NCI-H2227 treated with DMSO at 0.1 percent for 48 hours (cell line): ENCODE measurements around the gene DNM2.
A peak's percentile ranks its signal among the peaks of the same experiment; 100 is the strongest.
"Not testable (repeated sequence)": the region's sequence is repeated elsewhere in the genome, so short reads cannot be mapped to it uniquely, and the experiment has no call there.

Experiments
- DNase-seq: peaks from one replicate; lab custom pipeline; 2025; lab: John Stamatoyannopoulos, UW

The DNM2 gene

DNA sequence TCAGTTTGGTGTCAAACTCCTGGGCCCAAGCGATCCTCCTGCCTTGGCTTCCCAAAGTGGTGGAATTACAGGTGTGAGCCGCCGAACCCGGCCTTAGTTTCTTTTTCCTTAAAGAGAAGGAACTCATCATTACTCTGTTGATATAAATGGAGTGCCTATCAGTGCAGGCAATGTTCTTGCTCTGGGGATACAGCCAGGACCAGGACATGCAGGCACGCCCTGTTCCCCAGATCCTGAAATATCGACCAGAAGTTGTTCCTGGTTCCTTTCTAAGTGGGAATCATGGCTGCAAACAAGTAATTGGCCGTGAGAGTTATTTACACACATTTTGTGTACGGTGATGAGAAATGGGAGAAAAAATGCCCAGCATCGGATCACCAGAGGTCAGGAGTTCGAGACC lies 8.4 kb downstream of the DNM2 start:
- DNase-seq, result no peak

DNA sequence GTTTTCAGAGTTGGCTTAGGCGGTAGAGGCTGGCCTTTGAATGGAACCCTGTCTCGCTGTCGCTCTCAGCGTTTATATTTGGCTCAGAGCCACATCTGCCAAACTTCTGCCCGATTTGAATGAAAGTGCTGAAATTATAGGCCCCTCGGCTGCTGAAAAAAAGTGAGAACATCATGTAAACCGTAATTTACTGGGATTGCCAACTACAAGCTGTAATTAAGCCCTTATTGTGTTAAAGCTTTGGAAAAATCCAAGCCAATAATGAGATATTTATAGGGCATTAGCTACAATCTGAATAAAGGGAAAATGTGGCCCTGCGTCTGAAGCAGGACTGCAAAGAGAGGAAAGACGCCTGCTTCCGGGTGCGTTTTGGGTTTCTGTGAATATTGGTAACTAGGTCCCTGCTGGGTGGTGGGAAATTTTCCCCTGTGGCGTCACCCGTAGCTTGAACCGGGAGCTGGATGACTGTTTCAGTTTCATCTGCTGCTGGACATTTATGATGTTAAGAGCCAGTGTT lies 9.9 kb downstream of the DNM2 start:
- DNase-seq, result peak; percentile 77

DNA sequence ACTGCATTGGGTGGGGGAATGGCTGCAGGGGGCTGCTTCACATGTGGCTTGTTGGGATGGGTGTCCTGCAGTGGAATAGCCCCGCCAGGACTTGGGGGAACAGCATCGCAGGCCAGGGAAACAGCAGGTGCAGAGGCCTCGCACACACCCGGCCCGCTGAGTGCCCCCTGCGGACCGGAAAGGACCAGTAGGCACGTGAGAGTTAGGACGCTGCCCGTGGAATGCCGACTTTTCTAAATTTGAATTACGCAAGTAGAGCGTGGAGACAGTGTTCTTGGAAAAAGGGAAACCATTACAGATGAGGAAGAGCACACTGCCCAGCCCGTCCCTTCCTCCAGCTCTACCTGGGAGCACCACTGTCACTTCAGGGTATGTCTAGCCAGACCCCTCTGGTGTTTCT lies 11.5 kb downstream of the DNM2 start:
- DNase-seq, result no peak

DNA sequence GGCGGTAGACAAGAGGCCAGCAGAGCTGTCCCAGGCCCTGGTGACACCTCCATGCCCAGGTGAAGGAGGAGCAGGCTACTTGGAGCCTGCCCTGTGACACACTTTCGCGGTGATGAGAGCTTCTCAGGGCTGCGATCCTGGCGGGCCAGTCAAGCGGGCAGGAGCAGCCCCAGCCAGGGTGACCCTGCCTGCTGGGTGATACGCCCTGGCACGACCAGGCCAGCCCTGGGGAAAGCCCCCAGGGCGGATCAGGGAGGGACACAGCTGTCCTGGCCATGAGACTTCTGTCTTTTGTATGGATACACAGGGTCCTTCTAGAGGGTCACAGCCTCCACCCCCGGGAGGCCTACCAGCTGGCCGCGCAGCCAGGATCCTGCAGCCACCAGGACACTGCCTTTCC lies 13.1 kb downstream of the DNM2 start:
- DNase-seq, result no peak

DNA sequence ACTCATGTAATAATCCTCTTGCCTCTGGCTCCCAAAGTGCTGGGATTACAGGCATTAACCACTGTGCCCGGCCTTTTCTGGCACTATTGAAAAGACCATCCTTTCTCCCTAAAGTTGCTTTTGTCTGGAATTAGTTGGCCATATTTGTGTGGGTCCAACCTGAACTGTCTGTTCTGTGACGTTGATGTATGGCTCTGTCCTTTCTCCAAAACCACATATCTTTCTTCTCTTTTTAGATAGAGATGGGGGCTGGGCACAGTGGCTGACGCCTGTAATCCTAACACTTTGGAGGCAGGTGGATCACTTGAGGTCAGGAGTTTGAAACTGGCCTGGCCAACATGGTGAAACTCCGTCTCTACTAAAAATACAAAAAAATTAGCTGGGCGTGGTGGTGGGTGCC lies 17.9 kb downstream of the DNM2 start:
- DNase-seq, result no peak

DNA sequence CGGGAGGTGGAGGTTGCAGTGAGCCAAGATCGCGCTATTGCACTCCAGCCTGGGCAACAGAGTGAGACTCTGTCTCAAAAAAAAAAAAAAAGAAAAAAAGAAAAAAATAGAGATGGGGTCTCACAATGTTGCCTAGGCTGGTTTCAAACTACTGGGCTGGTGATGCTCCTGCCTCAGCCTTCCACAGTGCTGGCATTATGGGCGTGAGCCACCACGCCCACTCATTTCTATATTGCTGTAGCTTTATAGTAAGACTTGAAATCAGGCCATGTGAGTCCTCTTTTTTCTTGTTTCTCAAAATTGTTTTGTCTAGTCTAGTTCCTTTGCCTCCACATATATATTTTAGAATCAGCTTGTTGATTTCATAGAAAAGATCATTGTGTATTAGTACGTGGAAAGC lies 18.3 kb downstream of the DNM2 start:
- no peak for DNase-seq

DNA sequence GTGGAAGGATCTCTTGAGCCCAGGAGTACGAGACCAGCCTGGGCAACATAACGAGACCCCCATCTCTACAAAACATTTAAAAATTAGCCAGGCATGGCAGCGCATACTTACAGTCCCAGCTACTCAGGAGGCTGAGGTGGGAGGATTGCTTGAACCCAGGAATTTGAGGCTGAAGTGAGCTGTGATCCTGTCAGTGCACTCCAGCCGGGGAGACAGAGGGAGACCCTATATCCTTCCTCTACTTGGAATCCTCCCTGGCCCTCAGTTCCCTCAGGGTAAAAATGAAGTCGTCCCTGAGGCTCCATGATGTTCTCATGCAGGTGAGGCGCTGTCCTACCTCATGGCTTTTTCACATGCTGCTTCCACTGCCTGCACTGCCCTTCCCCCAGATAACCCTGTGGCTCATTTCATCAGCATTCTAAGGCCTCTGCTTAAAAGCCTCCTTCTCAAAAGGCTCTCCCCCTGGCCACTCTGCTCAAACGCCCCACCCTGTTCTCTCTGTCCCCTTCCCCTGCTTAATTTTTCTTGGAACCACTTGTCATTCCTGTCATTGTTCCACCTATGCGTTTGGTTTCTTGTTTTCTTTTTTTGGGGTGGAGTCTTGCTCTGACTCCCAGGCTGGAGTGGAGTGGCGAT lies 19.2 kb downstream of the DNM2 start:
- DNase-seq, result no peak

DNA sequence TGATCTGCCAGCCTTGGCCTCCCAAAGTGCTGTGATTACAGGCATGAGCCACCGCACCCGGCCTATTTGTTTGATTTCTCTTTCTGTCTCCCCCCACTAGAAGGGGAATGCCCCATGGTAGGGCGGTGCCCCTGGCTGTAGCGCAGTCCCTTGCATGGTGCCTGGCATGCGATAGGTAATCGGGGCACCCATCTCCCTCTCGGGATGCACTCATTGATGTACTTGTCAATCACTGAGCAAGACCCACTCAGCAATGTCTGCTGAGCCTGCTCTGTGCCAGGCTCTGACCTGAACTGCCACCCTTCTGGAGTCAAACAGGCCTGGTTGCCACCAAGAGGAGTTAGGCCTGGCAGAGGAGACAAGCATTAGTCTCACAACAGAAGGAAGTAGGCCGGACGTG lies 19.8 kb downstream of the DNM2 start:
- DNase-seq, result no peak

DNA sequence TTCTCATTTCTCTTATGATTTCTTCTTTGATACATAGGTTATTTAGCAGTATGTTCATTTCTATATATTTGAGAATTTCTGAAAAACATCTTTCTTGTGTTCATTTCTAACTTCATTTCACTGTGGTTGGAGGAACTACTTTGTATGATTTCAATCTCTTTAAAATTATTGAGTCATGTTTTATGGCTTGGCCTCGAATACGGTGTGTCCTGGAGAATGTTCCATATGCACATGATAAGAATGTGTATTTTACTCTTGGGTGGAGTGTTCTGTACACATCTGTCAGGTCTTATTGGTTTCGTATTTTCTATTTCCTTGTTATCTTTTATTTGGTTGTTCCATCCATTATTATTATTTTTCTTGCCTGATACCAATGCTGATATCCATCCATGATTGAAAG lies 22.9 kb downstream of the DNM2 start:
- DNase-seq, result no peak

DNA sequence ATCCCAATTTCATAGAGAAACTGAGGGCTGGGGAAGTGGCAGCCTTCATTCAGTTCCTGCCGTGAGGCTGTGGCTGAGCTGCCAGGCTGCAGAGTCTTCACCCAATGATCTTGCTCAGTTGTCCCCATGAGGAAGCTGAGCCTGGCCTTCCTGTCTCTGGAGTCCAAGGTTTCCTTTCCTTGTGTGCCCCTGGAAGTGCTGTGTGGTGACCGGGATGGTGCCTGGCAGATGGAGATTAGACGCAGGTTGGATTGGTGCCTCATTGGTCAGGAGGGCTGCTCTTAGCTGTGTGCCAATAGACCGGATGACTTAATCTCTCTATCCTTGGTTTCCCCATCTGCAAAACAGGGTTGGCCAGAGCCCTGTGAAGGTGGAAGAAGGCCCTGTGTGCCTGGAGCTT lies 24.6 kb downstream of the DNM2 start:
- no peak for DNase-seq

DNA sequence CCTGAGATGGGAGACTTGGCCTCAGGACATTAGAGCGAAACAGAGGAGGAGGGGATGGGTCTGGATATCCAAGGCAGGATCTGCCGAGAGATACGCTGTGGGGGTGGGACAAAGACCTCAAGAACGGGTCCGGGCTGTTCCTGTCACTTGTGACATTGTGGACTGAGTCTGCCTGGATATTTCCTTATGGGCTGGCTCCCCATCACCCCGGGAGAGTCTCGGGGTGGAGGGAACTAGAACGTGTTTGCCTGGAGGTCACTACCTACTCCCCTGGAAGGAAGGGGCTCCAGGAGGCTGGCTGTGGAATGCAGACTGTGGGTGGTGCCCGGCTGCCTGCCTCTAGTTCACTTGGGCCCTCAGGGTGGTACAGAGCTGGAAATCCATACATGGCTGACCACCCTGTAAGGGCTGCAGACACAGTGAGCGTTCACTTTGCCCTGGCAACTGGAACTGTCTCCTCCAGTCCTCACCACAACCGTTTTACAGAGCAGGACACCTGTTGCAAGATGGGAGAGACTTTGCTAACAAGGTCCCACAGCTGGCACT lies 26.4 kb downstream of the DNM2 start:
- DNase-seq, result no peak

DNA sequence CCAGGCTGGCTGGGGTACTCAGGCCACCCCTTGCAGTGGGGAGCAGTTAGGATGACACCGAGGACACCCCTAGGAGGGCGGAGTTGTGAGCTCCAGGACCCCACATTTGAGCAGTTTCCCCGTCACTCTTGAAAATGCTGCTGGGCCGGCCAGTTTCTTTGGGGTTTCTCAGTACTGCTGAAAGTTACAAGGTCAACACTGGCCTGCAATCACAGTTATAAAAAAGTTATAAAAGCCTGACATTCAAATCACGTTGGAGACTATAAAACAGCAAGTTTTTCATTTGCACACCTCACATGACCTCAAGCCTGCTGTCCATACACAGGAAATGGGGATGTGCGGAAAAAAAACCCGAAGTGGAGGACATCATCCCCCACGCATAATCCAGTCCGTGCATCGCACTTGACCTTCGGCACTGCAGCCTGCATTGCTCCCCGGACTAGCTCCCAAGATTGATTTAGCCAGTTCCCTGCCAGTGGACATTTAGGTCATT lies 27.0 kb downstream of the DNM2 start:
- DNase-seq, result no peak

DNA sequence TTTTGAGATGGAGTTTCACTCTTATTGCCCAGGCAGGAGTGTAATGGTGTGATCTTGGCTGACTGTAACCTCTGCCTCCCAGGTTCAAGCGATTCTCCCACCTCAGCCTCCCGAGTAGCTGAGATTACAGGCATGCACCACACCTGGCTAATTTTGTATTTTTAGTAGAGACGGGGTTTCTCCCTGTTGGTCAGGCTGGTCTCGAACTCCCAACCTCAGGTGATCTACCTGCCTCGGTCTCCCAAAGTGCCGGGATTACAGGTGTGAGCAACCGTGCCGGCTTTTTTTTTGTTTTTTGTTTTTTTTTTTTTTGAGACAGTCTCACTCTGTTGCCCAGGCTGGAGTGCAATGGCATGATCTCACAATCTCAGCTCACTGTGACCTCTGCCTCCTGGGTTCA lies 28.6 kb downstream of the DNM2 start:
- not testable (repeated sequence) for DNase-seq

DNA sequence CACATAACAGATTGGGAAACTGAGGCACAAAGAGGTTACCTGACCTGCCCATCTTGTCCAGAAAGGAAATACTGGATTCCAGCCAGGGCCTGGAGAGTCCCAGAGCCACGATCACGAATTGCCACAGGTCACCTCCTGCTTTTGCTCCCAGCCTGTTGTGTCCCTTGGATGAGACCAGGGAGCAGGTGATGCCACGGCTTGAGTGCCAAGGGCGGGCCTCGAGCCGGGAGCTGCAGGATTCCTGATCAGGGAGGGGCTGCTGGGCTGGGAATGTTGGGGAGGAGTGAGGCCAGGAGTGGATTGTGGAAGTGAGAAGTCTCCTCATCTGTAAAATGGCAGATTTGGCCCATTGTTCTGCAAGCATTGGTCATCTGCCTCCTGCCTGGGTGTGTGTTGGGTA lies 29.4 kb downstream of the DNM2 start:
- no peak for DNase-seq

DNA sequence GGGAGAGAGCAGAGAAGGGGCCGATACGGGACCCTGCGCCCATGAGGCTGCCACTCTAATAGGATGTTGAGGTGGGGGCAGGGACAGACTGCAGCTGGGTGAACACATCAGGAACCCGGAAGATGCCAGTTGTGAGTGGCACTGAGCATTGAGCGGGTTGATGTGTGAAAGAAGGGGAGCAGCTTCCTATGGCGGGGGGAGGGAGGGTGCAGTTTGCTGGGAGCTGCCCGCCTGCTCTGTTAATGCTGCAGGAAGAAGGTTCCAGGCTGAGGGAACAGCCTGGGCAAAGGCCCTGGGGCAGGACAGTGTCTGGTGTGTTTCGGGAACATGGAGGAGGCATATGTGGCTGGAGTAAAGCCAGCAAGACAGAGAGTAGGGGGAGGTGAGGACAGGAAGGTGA lies 29.8 kb downstream of the DNM2 start:
- DNase-seq, result no peak

DNA sequence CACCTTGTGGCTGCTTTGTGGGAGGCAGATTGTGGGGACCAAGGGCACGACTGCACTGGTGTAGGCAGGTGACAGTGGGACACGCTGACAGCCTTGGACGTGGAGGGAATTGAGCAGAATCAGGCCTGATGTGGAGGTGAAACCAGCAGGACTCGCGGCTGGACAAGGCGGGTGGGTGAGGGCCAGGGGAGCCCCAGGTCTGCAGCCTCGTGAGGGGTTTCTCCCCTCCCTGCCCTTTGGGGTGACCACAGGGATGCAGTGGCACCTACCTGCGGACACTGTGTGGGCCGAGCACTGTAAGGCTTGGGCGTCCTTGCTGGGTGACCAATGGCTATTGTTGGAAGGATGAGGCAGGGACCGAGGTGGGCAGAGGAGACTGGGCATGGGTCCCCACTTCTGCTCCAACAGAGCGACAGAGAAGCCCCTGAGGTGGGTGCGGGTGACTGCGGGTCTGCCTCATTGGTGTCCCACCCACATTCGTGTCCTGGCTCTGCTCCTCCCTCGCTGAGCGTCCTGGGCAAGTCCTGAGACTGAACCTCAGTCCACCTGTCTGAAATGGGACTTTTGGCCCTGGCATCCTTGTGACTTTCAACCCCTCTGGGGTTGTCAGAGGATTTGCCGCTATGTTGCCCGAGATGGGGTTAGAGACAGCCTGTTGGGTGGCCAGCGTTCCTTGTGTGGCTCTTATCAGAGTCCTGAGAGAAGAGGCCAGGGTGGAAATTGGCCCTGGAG lies 30.5 kb downstream of the DNM2 start:
- DNase-seq, result no peak

DNA sequence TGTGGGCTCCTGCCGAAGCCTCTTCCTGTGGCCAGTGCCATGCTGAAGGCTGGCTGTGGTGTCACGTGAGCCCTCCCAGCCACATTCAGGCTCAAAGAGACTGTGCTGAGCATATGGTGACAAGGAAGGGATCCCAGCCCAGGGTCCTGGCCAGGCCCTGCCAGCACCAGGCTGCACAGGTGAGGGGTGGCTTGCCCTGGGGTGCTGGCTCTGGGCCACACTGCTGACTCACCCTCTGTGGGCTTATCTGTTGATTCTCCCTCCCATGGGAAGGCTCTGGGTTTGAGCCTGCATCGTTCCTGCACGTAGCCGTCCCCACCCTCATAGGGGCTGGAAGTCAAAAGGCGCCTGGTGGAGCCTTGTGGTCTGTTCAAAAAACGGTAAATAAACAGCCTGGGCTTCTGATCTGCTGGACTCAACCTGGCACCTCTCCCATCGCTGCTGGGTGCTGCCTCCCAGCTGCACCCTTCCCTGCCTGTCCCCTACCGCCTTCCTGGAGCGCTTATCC lies 31.1 kb downstream of the DNM2 start:
- DNase-seq, result no peak

DNA sequence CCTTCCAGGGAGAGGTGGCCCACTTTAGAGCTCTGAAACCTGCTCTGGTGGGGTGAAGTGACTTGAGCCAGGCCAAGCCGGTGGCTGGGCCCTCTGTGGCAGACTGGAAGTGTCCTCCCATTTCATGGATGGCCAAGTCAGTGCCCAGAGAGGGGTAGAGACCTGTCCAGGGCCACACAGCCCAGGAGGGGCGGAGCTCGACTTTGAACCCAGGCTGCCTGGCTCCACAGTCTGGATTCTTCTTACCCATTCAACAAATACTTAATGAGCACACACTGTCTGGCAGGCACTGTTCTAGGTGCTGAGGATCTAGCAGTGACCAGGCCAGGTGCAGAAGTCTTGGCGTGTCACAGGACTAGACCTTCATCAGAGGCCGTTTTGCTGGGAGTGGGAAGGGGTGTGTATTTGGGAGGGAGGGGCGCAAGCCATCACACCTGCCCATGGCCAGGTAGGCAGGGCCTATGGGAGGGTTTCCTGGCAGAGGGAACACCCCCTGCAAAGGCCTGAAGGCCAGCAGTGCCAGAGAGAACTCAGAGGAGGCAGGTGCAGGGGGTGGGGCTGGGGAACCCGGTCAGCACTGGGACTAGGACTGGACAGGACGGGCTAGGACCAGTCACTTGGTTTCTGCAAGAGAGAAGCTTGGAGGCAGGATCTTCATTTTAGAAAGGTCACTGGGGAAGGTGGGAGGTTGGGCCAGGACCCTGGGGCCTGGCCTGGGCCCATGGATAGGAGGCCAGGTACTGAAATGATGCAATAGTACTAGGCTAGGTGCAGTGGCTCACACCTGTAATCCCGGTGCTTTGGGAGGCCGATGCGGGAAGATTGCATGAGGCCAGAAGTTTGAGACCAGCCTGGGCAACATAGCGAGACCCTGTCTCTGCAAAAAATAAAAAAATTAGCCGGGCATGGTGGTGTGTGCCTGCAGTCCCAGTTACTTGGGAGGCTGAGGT lies 31.8 kb downstream of the DNM2 start:
- DNase-seq, result no peak

DNA sequence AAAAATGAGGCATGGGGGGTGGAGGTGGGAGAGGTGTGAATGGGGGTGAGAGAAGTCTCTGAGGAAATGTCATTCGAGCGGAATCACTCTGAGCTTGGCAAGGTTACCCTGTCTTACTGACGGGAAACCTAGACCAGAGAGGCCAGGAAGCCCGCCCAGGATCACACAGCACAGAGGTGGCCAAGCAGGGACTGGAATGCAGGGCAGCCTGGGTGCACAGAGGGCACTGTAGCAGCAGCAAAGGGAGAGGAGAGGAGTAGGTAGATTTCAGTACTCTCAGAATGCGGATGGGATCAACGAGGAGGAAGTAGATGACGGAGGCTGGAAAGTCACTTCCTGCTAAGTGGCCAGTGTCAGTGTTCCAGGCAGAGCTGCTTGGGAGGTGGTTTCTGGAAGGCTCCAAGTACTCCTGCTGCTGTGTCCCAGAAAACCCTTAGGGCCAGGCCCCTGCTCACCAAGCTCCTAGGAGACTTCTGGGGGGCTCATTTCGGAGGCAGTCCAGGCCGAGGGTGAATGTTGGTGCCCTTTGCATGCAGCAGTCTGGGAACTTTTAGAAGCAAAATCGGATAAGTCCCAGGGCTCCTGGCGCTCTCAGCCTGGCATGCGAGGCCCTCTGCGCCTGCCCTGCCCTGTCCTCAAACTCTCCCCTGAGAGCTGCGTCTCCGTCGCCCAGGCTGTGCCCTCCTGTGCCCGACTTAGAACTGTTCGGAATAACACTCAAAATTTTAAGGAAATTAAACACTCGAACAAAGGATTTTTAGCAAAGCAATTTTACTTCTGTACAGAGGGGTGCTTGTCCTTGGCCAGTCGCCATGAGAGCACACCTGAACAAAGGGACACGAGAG lies 33.5 kb downstream of the DNM2 start:
- no peak for DNase-seq

DNA sequence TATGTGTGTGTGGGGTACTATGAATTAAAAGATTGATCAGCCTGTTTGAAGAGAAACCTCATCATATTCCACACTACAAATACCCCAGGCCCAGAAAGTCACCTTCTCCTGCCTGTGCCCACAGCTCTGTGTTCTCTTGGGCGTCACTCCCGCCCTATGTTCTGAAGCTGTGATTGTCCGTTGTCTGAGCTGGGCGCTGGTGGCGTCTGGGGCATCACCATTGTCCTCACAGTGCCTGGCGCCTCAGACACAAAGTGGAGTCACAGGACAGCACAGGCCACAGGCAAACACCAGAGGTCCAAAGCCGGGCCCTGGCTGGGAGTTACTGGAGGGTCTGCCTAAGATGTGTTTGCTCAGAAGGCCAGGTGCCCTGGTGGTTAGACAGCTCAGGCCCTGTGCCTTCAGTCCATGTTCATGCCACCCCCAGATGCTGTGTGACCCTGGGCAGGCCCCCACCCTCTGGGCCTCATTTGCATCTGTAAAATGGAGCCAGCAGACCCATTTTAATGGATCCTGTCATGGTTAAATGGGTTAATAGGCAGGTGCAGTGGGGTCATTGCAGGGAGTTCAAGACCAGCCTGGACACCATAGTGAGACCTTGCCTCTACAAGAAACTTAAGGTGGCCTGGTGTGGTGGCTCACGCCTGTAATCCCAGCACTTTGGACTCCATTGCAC lies 34.5 kb downstream of the DNM2 start:
- no peak for DNase-seq
